ENCODE results near the gene TNFAIP8.

TNFAIP8 gene

GRCh38 chr5:119386596-119387344 is 31.0 kb downstream of the TNFAIP8 start:
- TF ChIP-seq FOXM1 (IDR thresholded peaks at IDR 0.05; ENCODE audit: borderline replicate concordance, low read depth) (no peak), TAF1 (IDR thresholded peaks at IDR 0.05; ENCODE audit: low read depth) (no peak), MAX (IDR thresholded peaks at IDR 0.05) (no peak), YY1 (IDR thresholded peaks at IDR 0.05; ENCODE audit: low read depth) (no peak), EGR1 (IDR thresholded peaks at IDR 0.05) (no peak), USF1 (IDR thresholded peaks at IDR 0.05) (no peak), REST (IDR thresholded peaks at IDR 0.05; ENCODE audit: low read depth) (no peak), ZBTB7A (IDR thresholded peaks at IDR 0.05; ENCODE audit: low read depth) (no peak), EP300 (IDR thresholded peaks at IDR 0.05; ENCODE audit: borderline replicate concordance) (no peak), CEBPB (IDR thresholded peaks at IDR 0.05) (no peak), RAD21 (IDR thresholded peaks at IDR 0.05; ENCODE audit: low read depth) (no peak), NFIC (IDR thresholded peaks at IDR 0.05) (no peak), TCF12 (IDR thresholded peaks at IDR 0.05; ENCODE audit: low read depth) (no peak), TEAD4 (IDR thresholded peaks at IDR 0.05) (no peak), CREB1 (IDR thresholded peaks at IDR 0.05; ENCODE audit: low read depth) (no peak)

GRCh38 chr5:119387945-119388618 is 32.3 kb downstream of the TNFAIP8 start:
- TF ChIP-seq EGR1 (IDR thresholded peaks at IDR 0.05), result no peak
- TF ChIP-seq RAD21 (IDR thresholded peaks at IDR 0.05; ENCODE audit: low read depth), result no peak
- TF ChIP-seq REST (IDR thresholded peaks at IDR 0.05; ENCODE audit: low read depth), result no peak
- no peak for TF ChIP-seq USF1 (IDR thresholded peaks at IDR 0.05)
- TF ChIP-seq YY1 (IDR thresholded peaks at IDR 0.05; ENCODE audit: low read depth), result no peak
- TF ChIP-seq NFIC (IDR thresholded peaks at IDR 0.05), result no peak
- no peak for TF ChIP-seq CEBPB (IDR thresholded peaks at IDR 0.05)
- no peak for TF ChIP-seq MAX (IDR thresholded peaks at IDR 0.05)
- TF ChIP-seq TCF12 (IDR thresholded peaks at IDR 0.05; ENCODE audit: low read depth), result no peak
- TF ChIP-seq EP300 (IDR thresholded peaks at IDR 0.05; ENCODE audit: borderline replicate concordance), result no peak
- no peak for TF ChIP-seq TAF1 (IDR thresholded peaks at IDR 0.05; ENCODE audit: low read depth)
- TF ChIP-seq ZBTB7A (IDR thresholded peaks at IDR 0.05; ENCODE audit: low read depth), result no peak
- no peak for TF ChIP-seq FOXM1 (IDR thresholded peaks at IDR 0.05; ENCODE audit: borderline replicate concordance, low read depth)
- no peak for TF ChIP-seq CREB1 (IDR thresholded peaks at IDR 0.05; ENCODE audit: low read depth)
- TF ChIP-seq TEAD4 (IDR thresholded peaks at IDR 0.05), result no peak

GRCh38 chr5:119388619-119389190 is 32.9 kb downstream of the TNFAIP8 start:
- TF ChIP-seq EGR1 (IDR thresholded peaks at IDR 0.05), result no peak
- no peak for TF ChIP-seq CEBPB (IDR thresholded peaks at IDR 0.05)
- no peak for TF ChIP-seq TEAD4 (IDR thresholded peaks at IDR 0.05)
- TF ChIP-seq YY1 (IDR thresholded peaks at IDR 0.05; ENCODE audit: low read depth), result no peak
- TF ChIP-seq EP300 (IDR thresholded peaks at IDR 0.05; ENCODE audit: borderline replicate concordance), result no peak
- no peak for TF ChIP-seq REST (IDR thresholded peaks at IDR 0.05; ENCODE audit: low read depth)
- TF ChIP-seq TCF12 (IDR thresholded peaks at IDR 0.05; ENCODE audit: low read depth), result no peak
- no peak for TF ChIP-seq FOXM1 (IDR thresholded peaks at IDR 0.05; ENCODE audit: borderline replicate concordance, low read depth)
- TF ChIP-seq MAX (IDR thresholded peaks at IDR 0.05), result no peak
- no peak for TF ChIP-seq RAD21 (IDR thresholded peaks at IDR 0.05; ENCODE audit: low read depth)
- TF ChIP-seq CREB1 (IDR thresholded peaks at IDR 0.05; ENCODE audit: low read depth), result no peak
- TF ChIP-seq ZBTB7A (IDR thresholded peaks at IDR 0.05; ENCODE audit: low read depth), result no peak
- TF ChIP-seq NFIC (IDR thresholded peaks at IDR 0.05), result no peak
- no peak for TF ChIP-seq USF1 (IDR thresholded peaks at IDR 0.05)
- TF ChIP-seq TAF1 (IDR thresholded peaks at IDR 0.05; ENCODE audit: low read depth), result no peak
